ENCODE data around the gene CMTM5. TPM values are rescaled to one million over a fixed set of nuclear protein-coding genes. Genes with fewer than 3 reads are reported as not detected.
"Not testable (repeated sequence)": the region's sequence is repeated elsewhere in the genome, so short reads cannot be mapped to it uniquely, and the experiment has no call there.

The CMTM5 gene
- total RNA-seq, 6 donors from 2014 or later, result 0.47 to 3.1 (median 2.3) TPM; not detected in 2

DNA sequence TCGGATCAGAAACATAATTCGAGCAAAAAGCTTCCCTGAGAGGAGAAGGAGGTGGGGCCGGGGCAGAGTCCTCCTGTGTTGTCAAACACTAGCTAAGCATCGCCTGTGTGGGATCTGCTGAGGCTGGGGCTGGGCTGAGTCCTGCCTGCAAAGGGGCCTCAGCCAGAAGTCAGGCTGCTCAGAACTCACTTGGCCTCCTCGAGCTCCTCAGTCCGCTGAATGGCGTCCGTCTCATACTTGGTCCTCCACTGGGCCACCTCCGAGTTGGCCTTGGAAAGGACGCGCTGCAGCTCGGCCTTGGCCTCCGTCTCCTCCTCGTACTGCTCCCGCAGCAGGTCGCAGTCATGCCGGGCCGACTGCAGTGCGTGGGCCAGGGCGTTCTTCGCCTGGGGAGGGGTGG lies 41.2 kb downstream of the CMTM5 start:
- WGBS, 2 donors, result 88 to 95% methylated on average over 11 to 21 of the region's 21 CpGs
- H3K4me3 ChIP-seq, result no peak overlapping the region

DNA sequence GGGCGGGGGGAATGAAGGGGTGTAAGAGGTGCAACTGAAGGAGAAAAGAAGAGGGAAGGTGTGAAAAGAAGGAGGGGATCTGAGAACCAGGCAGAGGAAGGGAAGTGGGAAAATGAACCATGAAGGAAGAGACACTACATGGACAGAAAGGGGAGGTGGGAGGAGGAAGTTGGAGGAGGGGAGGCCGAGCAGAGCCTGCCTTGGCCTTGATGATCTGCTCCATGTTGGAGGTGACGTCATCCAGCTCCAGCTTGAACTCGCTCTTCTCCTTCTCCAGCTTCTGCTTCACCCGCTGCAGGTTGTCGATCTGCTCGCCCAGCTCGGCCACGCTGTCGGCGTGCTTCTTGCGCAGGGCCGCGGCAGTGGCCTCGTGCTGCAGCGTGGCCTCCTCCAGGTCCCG lies 42.8 kb downstream of the CMTM5 start:
- not testable (repeated sequence) for H3K9me3 ChIP-seq; H3K27ac ChIP-seq; H3K27me3 ChIP-seq; H3K4me3 ChIP-seq; DNase-seq; H3K36me3 ChIP-seq; ATAC-seq (ENCODE audit: low FRiP score in 2 of 2); H3K4me1 ChIP-seq
- 50 to 61% methylated on average over 4 to 5 of the region's 17 CpGs for WGBS, 2 donors

More for the DNA sequence above, 41.2 kb downstream of the CMTM5 start:
- ATAC-seq (ENCODE audit: low FRiP score in 2 of 2) (no peak), DNase-seq (no peak)
- Histone ChIP-seq H3K27ac (no peak overlapping the region), H3K4me1 (no peaks in the 10 kb centered on the region), H3K9me3 (no peaks in the 10 kb centered on the region), H3K36me3 (no peaks in the 10 kb centered on the region), H3K27me3 (no peaks in the 10 kb centered on the region)
- no peak for TF ChIP-seq EP300 (IDR thresholded peaks at IDR 0.05)
- no peak for TF ChIP-seq CTCF (IDR thresholded peaks at IDR 0.05)
- TF ChIP-seq POLR2AphosphoS5 (IDR thresholded peaks at IDR 0.05), result no peak
- no peak for TF ChIP-seq POLR2A (IDR thresholded peaks at IDR 0.05)

GRCh38 chr14:23421594-23421993 lies 44.7 kb downstream of the CMTM5 start:
- Histone ChIP-seq H3K27me3 (no peaks in the 10 kb centered on the region), H3K4me1 (no peaks in the 10 kb centered on the region), H3K9me3 (no peaks in the 10 kb centered on the region), H3K27ac (no peak overlapping the region), H3K36me3 (no peaks in the 10 kb centered on the region), H3K4me3 (no peak overlapping the region)
- TF ChIP-seq CTCF (IDR thresholded peaks at IDR 0.05), result no peak
- no peak for TF ChIP-seq POLR2A (IDR thresholded peaks at IDR 0.05)
- no peak for TF ChIP-seq EP300 (IDR thresholded peaks at IDR 0.05)
- no peak for TF ChIP-seq POLR2AphosphoS5 (IDR thresholded peaks at IDR 0.05)
- no peak for DNase-seq
- no peak for ATAC-seq (ENCODE audit: low FRiP score in 2 of 2)

DNA sequence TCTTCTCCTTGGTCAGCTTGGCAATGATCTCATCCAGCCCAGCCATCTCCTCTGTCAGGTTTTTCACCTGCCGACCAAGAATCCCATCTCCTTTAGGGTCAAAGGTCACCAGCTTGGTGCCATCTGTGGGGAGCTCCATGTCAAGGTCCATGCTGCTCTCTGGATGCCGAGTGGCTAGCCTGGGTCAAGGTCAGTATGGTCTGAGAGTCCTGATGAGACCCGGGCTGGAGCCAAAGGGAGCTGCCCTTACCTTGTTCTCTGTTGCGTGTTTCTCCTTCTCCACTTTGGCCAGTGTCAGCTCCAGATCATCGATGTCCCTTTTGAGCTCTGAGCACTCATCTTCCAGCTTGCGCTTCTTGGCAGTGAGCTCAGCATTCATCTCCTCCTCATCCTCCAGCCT lies 46.8 kb downstream of the CMTM5 start:
- ATAC-seq (ENCODE audit: low FRiP score in 2 of 2), result no peak
- Histone ChIP-seq H3K4me1 (no peaks in the 10 kb centered on the region), H3K4me3 (no peak overlapping the region), H3K36me3 (no peaks in the 10 kb centered on the region), H3K9me3 (no peaks in the 10 kb centered on the region), H3K27ac (no peak overlapping the region), H3K27me3 (no peaks in the 10 kb centered on the region)
- DNase-seq, result no peak
- 89 to 91% methylated on average over 6 of the region's 6 CpGs for WGBS, 2 donors
- TF ChIP-seq POLR2A (IDR thresholded peaks at IDR 0.05), result no peak
- TF ChIP-seq POLR2AphosphoS5 (IDR thresholded peaks at IDR 0.05), result no peak
- no peak for TF ChIP-seq EP300 (IDR thresholded peaks at IDR 0.05)

DNA sequence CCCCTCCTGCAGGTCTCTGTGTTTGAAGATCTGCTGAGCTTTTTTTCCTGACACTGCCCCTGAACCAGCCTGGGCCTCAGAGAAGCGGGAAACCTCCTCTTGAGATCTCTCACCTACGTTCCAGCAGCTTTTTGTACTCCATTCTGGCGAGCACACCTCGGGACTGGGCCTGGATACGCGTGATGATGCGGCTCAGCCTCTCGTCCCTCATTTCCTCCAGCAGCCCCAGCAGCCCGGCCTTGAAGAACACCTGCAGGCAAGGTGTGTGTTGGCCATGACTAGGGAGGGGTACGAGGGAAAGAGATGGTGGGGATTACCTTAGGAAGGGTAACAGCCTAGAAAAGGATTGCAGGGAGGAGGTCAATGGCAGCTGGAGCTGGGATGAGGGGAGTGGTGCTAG lies 48.3 kb downstream of the CMTM5 start:
- Histone ChIP-seq H3K27me3 (no peaks in the 10 kb centered on the region), H3K36me3 (no peaks in the 10 kb centered on the region), H3K27ac (no peak overlapping the region), H3K4me3 (no peak overlapping the region), H3K9me3 (no peaks in the 10 kb centered on the region), H3K4me1 (no peaks in the 10 kb centered on the region)
- ATAC-seq (ENCODE audit: low FRiP score in 2 of 2) (no peak), DNase-seq (no peak)
- 74 to 78% methylated on average over 10 of the region's 10 CpGs for WGBS, 2 donors
- no peak for TF ChIP-seq EP300 (IDR thresholded peaks at IDR 0.05)
- no peak for TF ChIP-seq CTCF (IDR thresholded peaks at IDR 0.05)
- no peak for TF ChIP-seq POLR2A (IDR thresholded peaks at IDR 0.05)
- no peak for TF ChIP-seq POLR2AphosphoS5 (IDR thresholded peaks at IDR 0.05)

DNA sequence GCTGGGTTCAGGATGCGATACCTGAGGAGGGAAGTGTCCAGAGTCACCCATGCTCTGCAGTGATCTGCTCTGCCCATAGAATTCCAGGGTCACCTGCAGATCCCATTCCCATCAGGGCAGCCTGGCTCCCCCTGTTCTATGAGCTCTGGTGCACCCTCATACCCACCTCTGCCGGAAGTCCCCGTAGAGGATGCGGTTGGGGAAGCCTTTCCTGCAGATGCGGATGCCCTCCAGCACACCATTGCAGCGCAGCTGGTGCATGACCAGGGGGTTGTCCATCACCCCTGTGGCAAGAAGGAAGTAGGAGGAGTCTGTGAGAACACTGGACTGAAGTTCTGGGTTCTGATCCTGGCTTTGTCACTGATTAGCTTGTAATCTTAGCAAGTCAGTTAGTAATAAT lies 49.0 kb downstream of the CMTM5 start:
- DNase-seq, H3K27ac ChIP-seq: not testable (repeated sequence)

More for the DNA sequence above, 49.0 kb downstream of the CMTM5 start:
- not testable (repeated sequence) for H3K27me3 ChIP-seq; H3K9me3 ChIP-seq; H3K36me3 ChIP-seq; H3K4me3 ChIP-seq; ATAC-seq (ENCODE audit: low FRiP score in 2 of 2); H3K4me1 ChIP-seq
- 88 to 93% methylated on average over 1 to 5 of the region's 6 CpGs for WGBS, 2 donors

All from upper lobe of left lung (tissue), 6 donors.